H9 (cell line): ENCODE results near the gene FILIP1. TPM values are rescaled to one million over a fixed set of nuclear protein-coding genes. Genes with fewer than 3 reads are reported as not detected.
A peak's percentile ranks its signal among the peaks of the same experiment; 100 is the strongest.

Experiments
- DNase-seq: peaks from one replicate; pipeline ENCODE4 v3.0.0-alpha.2; 2017
- H2AFZ ChIP-seq: one replicate; pipeline ENCODE4 v1.6.1; 2013; ENCODE audit warnings: mild to moderate bottlenecking, low read length, control low read depth, moderate library complexity
- H2AK5ac ChIP-seq: 2 replicates; pipeline ENCODE4 v1.6.1; 2013; ENCODE audit warnings: low read length, control low read depth, mixed read lengths; ENCODE audit not compliant: insufficient read length
- H2BK120ac ChIP-seq: one replicate; pipeline ENCODE4 v1.6.1; 2013; ENCODE audit warnings: low read depth, mild to moderate bottlenecking, low read length, control low read depth, inconsistent platforms; ENCODE audit not compliant: poor library complexity, severe bottlenecking
- H2BK12ac ChIP-seq: 2 replicates; pipeline ENCODE4 v1.6.1; 2013; ENCODE audit warnings: low read length, control low read depth, mixed read lengths, low read depth; ENCODE audit not compliant: insufficient read length
- H2BK15ac ChIP-seq: 2 replicates; pipeline ENCODE4 v1.6.1; 2013; ENCODE audit warnings: low read depth, low read length, control low read depth
- H2BK20ac ChIP-seq: one replicate; pipeline ENCODE4 v1.6.1; 2013; ENCODE audit warnings: low read depth, mild to moderate bottlenecking, low read length, control low read depth, inconsistent platforms; ENCODE audit not compliant: poor library complexity, severe bottlenecking
- H2BK5ac ChIP-seq: 2 replicates; pipeline ENCODE4 v1.6.1; 2013; ENCODE audit warnings: low read length, control low read depth, mixed read lengths; ENCODE audit not compliant: insufficient read length
- H3K14ac ChIP-seq: 2 replicates; pipeline ENCODE4 v1.6.1; 2013; ENCODE audit warnings: low read length, control low read depth; ENCODE audit not compliant: insufficient read depth
- H3K18ac ChIP-seq: 2 replicates; pipeline ENCODE4 v1.6.1; 2013; ENCODE audit warnings: low read depth, mild to moderate bottlenecking, mixed read lengths, low read length, control low read depth; ENCODE audit not compliant: insufficient read length
- H3K23ac ChIP-seq: 2 replicates; pipeline ENCODE4 v1.6.1; 2013; ENCODE audit warnings: low read length, control low read depth, mixed read lengths, low read depth; ENCODE audit not compliant: insufficient read length
- H3K23me2 ChIP-seq: 2 replicates; pipeline ENCODE4 v1.6.1; 2013; ENCODE audit warnings: low read depth, mild to moderate bottlenecking, mixed read lengths, low read length, control low read depth; ENCODE audit not compliant: insufficient read length, poor library complexity, severe bottlenecking
- H3K27ac ChIP-seq: 2 replicates; pipeline ENCODE4 v1.5.1; 2013; ENCODE audit warnings: low read length, control low read depth, mixed read lengths, low read depth; ENCODE audit not compliant: insufficient read length
- H3K27me3 ChIP-seq: 2 replicates; pipeline ENCODE4 v1.6.1; 2013; ENCODE audit warnings: low read length, control low read depth, inconsistent platforms; ENCODE audit not compliant: insufficient read depth
- H3K4ac ChIP-seq: 2 replicates; pipeline ENCODE4 v1.6.1; 2013; ENCODE audit warnings: low read depth, mild to moderate bottlenecking, control low read depth, inconsistent platforms, low read length, moderate library complexity
- H3K4me1 ChIP-seq: 2 replicates; pipeline ENCODE4 v1.6.1; 2013; ENCODE audit warnings: low read length, control low read depth, inconsistent platforms; ENCODE audit not compliant: insufficient read depth
- H3K4me2 ChIP-seq: 2 replicates; pipeline ENCODE4 v1.6.1; 2013; ENCODE audit warnings: low read length, control low read depth, mixed read lengths; ENCODE audit not compliant: insufficient read length, insufficient read depth
- H3K56ac ChIP-seq: 2 replicates; pipeline ENCODE4 v1.6.1; 2013; ENCODE audit warnings: low read depth, mild to moderate bottlenecking, mixed read lengths, low read length, control low read depth; ENCODE audit not compliant: insufficient read length
- H3K79me1 ChIP-seq: 2 replicates; pipeline ENCODE4 v1.6.1; 2013; ENCODE audit warnings: low read depth, mild to moderate bottlenecking, moderate library complexity, low read length, control low read depth, inconsistent platforms; ENCODE audit not compliant: insufficient read depth, poor library complexity, severe bottlenecking
- H3K79me2 ChIP-seq: 2 replicates; pipeline ENCODE4 v1.6.1; 2013; ENCODE audit warnings: low read length, control low read depth, inconsistent platforms; ENCODE audit not compliant: insufficient read depth
- H3K9ac ChIP-seq: 2 replicates; pipeline ENCODE4 v1.6.1; 2013; ENCODE audit warnings: low read length, control low read depth, mixed read lengths; ENCODE audit not compliant: insufficient read length; ENCODE audit errors: extremely low read depth
- H3K9me3 ChIP-seq: one replicate; pipeline ENCODE4 v1.6.1; 2013; ENCODE audit warnings: low read depth, low read length, inconsistent platforms; ENCODE audit not compliant: control insufficient read depth
- H3T11ph ChIP-seq: one replicate; pipeline ENCODE4 v1.6.1; 2013; ENCODE audit warnings: mild to moderate bottlenecking, low read length, control low read depth, inconsistent platforms
- H4K20me1 ChIP-seq: one replicate; pipeline ENCODE4 v1.6.1; 2013; ENCODE audit not compliant: control insufficient read depth, insufficient read length, insufficient read depth
- H4K5ac ChIP-seq: 2 replicates; pipeline ENCODE4 v1.6.1; 2013; ENCODE audit warnings: low read depth, mild to moderate bottlenecking, mixed read lengths, low read length, control low read depth; ENCODE audit not compliant: insufficient read length
- H4K8ac ChIP-seq: replicated peaks from 2 replicates; pipeline ENCODE4 v1.6.1; 2013; ENCODE audit warnings: low read length, control low read depth, mixed read lengths, low read depth; ENCODE audit not compliant: insufficient read length
- H4K91ac ChIP-seq: 2 replicates; pipeline ENCODE4 v1.6.1; 2013; ENCODE audit warnings: low read depth, mild to moderate bottlenecking, moderate library complexity, mixed read lengths, low read length, control low read depth; ENCODE audit not compliant: insufficient read length
- H3K27ac Mint-ChIP-seq, 3 experiments: 2 replicates in 2 of 3; 3 replicates in 1 of 3; pipeline ENCODE4 v1.8.0; 2020 to 2021; ENCODE audit warnings: mixed read lengths in 3 of 3, mild to moderate bottlenecking in 1 of 3, moderate library complexity in 1 of 3
- H3K27me3 Mint-ChIP-seq: 2 replicates; pipeline ENCODE4 v1.8.0; 2021; ENCODE audit warnings: low read depth, mild to moderate bottlenecking, moderate library complexity, mixed read lengths
- H3K36me3 Mint-ChIP-seq, 3 experiments: 2 replicates in 2 of 3; 3 replicates in 1 of 3; pipeline ENCODE4 v1.8.0; 2020 to 2021; ENCODE audit warnings: low read depth in 3 of 3, mixed read lengths in 3 of 3; ENCODE audit not compliant: insufficient read depth in 1 of 3
- H3K4me1 Mint-ChIP-seq, 2 experiments: 2 replicates each; pipeline ENCODE4 v1.8.0; 2020; ENCODE audit warnings: mixed read lengths in 2 of 2
- H3K4me3 Mint-ChIP-seq, 2 experiments: 2 replicates in 1 of 2; 3 replicates in 1 of 2; pipeline ENCODE4 v1.8.0; 2020 to 2021; ENCODE audit warnings: mild to moderate bottlenecking in 2 of 2, mixed read lengths in 2 of 2, moderate library complexity in 1 of 2
- H3K9me3 Mint-ChIP-seq, 2 experiments: 2 replicates in 1 of 2; 3 replicates in 1 of 2; pipeline ENCODE4 v1.8.0; 2020; ENCODE audit warnings: mild to moderate bottlenecking in 2 of 2, mixed read lengths in 2 of 2, moderate library complexity in 1 of 2
- WGBS: extraction: QIAGEN DNeasy Blood & Tissue Kit; methylation state at CpG from one replicate; pipeline ENCODE4 v1.1.7; 2013; ENCODE audit warnings: missing lambda C conversion rate, low lambda C conversion rate, mixed read lengths; ENCODE audit not compliant: insufficient read length; ENCODE audit errors: extremely low coverage; 5-methylcytosine and 5-hydroxymethylcytosine counted together
- total RNA-seq: library from RNA; stranded (reverse); gene quantifications from 2 replicates; pipeline ENCODE4 v1.2.1, GENCODE V29; 2021
- TF ChIP-seq, protein P1 (sequence below): fragments of 200-600 bp; sonication (generic); conservative IDR thresholded peaks from 3 replicates; pipeline ENCODE4 v1.8.0; 2021; ENCODE audit warnings: antibody characterized with exemption, mild to moderate bottlenecking

Gene FILIP1
- total RNA-seq, 1 experiment from 2014 or later: 10.5 TPM

DNA sequence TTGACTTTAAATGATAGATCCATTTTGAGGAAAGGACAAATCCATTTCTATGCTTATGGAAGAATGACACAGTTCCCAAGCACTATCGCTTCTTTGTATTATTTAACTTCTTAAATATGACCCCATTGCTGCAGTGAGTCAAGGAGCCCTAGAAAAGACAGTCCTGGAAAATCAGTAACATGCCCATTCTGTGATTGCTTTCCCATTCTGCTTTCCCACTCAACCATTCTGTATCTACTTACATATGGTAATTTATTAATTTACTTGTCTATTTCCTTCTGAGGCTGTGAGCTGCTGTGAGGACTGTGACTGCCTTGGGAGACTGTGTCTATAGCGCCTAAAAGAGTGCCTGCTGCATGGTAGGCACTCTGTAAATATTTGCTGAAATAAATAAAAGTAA lies 123.6 kb downstream of the FILIP1 start:
- Histone ChIP-seq H3K4me1 (no peaks in the 10 kb centered on the region), H4K5ac (no peak overlapping the region), H3K79me1 (no peaks in the 10 kb centered on the region), H3K18ac (no peak overlapping the region), H3K4ac (no peak overlapping the region), H2BK20ac (no peak overlapping the region), H3K23me2 (no peaks in the 10 kb centered on the region), H3K9ac (no peak overlapping the region), H2BK15ac (no peak overlapping the region), H4K20me1 (no peaks in the 10 kb centered on the region), H3K9me3 (no peaks in the 10 kb centered on the region), H2AFZ (no peak overlapping the region), H3K23ac (no peak overlapping the region), H3K79me2 (no peaks in the 10 kb centered on the region), H3K56ac (no peak overlapping the region), H3K27ac (no peak overlapping the region), H2BK120ac (no peak overlapping the region), H3K4me2 (no peak overlapping the region), H3K27me3 (no peaks in the 10 kb centered on the region), H2BK5ac (no peak overlapping the region), H4K91ac (no peak overlapping the region), H3T11ph (no peak overlapping the region), H4K8ac (no peak overlapping the region), H3K14ac (no peak overlapping the region), H2AK5ac (no peak overlapping the region), H2BK12ac (no peak overlapping the region)
- Mint-ChIP-seq H3K27me3 (no peaks in the 10 kb centered on the region), H3K9me3 (no peaks in the 10 kb centered on the region), H3K36me3 (no peaks in the 10 kb centered on the region; a peak in 1 of 7 replicates), H3K27ac (peak overlapping the region in 1 of 3 experiments; percentile 54; a peak in 1 of 7 replicates), H3K4me1 (peaks cover 14 to 17% of the 10 kb centered on the region in 2 experiments), H3K4me3 (no peak overlapping the region)
- TF ChIP-seq, protein P1, sequence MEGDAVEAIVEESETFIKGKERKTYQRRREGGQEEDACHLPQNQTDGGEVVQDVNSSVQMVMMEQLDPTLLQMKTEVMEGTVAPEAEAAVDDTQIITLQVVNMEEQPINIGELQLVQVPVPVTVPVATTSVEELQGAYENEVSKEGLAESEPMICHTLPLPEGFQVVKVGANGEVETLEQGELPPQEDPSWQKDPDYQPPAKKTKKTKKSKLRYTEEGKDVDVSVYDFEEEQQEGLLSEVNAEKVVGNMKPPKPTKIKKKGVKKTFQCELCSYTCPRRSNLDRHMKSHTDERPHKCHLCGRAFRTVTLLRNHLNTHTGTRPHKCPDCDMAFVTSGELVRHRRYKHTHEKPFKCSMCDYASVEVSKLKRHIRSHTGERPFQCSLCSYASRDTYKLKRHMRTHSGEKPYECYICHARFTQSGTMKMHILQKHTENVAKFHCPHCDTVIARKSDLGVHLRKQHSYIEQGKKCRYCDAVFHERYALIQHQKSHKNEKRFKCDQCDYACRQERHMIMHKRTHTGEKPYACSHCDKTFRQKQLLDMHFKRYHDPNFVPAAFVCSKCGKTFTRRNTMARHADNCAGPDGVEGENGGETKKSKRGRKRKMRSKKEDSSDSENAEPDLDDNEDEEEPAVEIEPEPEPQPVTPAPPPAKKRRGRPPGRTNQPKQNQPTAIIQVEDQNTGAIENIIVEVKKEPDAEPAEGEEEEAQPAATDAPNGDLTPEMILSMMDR: no peak
- no CpG with 5 or more reads among the region's 2 CpGs for WGBS
- DNase-seq: no peak
